Neuronal stem cell (in vitro differentiated cells): ENCODE results near the gene IL18.

Experiments used
- DNase-seq: peaks from one replicate; pipeline ENCODE4 v3.0.0-alpha.2; 2013; ENCODE audit warnings: low spot score
- H2AFZ ChIP-seq: one replicate; pipeline ENCODE4 v1.6.1; 2013; ENCODE audit warnings: mild to moderate bottlenecking, low read length, inconsistent platforms
- H2AK5ac ChIP-seq: 2 replicates; pipeline ENCODE4 v1.6.1; 2013; ENCODE audit warnings: low read depth, mild to moderate bottlenecking, inconsistent platforms, low read length, moderate library complexity, mixed read lengths
- H2BK120ac ChIP-seq: 2 replicates; pipeline ENCODE4 v1.6.1; 2013; ENCODE audit warnings: low read depth, mild to moderate bottlenecking, inconsistent platforms, low read length, moderate library complexity, mixed read lengths
- H2BK12ac ChIP-seq: one replicate; pipeline ENCODE4 v1.6.1; 2013; ENCODE audit warnings: low read length, inconsistent platforms
- H2BK15ac ChIP-seq: 2 replicates; pipeline ENCODE4 v1.6.1; 2013; ENCODE audit warnings: mild to moderate bottlenecking, low read length, inconsistent platforms, mixed read lengths
- H2BK5ac ChIP-seq: one replicate; pipeline ENCODE4 v1.6.1; 2013; ENCODE audit warnings: inconsistent platforms, mild to moderate bottlenecking, low read length, moderate library complexity
- H3K14ac ChIP-seq: one replicate; pipeline ENCODE4 v1.6.1; 2013; ENCODE audit warnings: low read length, inconsistent platforms
- H3K18ac ChIP-seq: 2 replicates; pipeline ENCODE4 v1.6.1; 2013; ENCODE audit warnings: low read length, inconsistent platforms
- H3K23ac ChIP-seq: 2 replicates; pipeline ENCODE4 v1.6.1; 2013; ENCODE audit warnings: low read depth, mild to moderate bottlenecking, mixed read lengths, low read length, inconsistent platforms; ENCODE audit not compliant: poor library complexity
- H3K27ac ChIP-seq: replicated peaks from 3 replicates; pipeline ENCODE4 v1.5.1; 2013; ENCODE audit warnings: low read length, inconsistent platforms
- H3K27me3 ChIP-seq, 3 experiments: 2 replicates each; pipeline ENCODE4 v1.6.1; 2013; ENCODE audit warnings: low read length in 3 of 3, mild to moderate bottlenecking in 2 of 3, inconsistent platforms in 1 of 3, low read depth in 1 of 3, mixed read lengths in 1 of 3, moderate library complexity in 1 of 3; ENCODE audit not compliant: control insufficient read depth in 3 of 3, insufficient read depth in 3 of 3
- H3K36me3 ChIP-seq, 2 donors: replicated peaks in 1 of 2; 2 replicates each; pipeline ENCODE4 v1.6.1; 2013; ENCODE audit warnings: low read length in 2 of 2; ENCODE audit not compliant: control insufficient read depth in 2 of 2, insufficient read depth in 2 of 2
- H3K4ac ChIP-seq: 2 replicates; pipeline ENCODE4 v1.6.1; 2013; ENCODE audit warnings: inconsistent platforms, mild to moderate bottlenecking, low read length, moderate library complexity
- H3K4me1 ChIP-seq, 2 donors: 1 replicate in 1 of 2; 2 replicates in 1 of 2; pipeline ENCODE4 v1.6.1; 2013; ENCODE audit warnings: low read length in 2 of 2, low read depth in 1 of 2; ENCODE audit not compliant: control insufficient read depth in 2 of 2, insufficient read depth in 1 of 2
- H3K4me2 ChIP-seq: one replicate; pipeline ENCODE4 v1.6.1; 2013; ENCODE audit warnings: mild to moderate bottlenecking, low read length, inconsistent platforms; ENCODE audit not compliant: insufficient read depth, poor library complexity, severe bottlenecking
- H3K4me3 ChIP-seq, 2 donors: 2 replicates each; pipeline ENCODE4 v1.5.1; 2013; ENCODE audit warnings: low read length in 2 of 2, mild to moderate bottlenecking in 2 of 2, inconsistent platforms in 1 of 2, moderate library complexity in 1 of 2
- H3K79me1 ChIP-seq: one replicate; pipeline ENCODE4 v1.6.1; 2013; ENCODE audit warnings: low read depth, mild to moderate bottlenecking, inconsistent platforms, low read length, moderate library complexity
- H3K9ac ChIP-seq: one replicate; pipeline ENCODE4 v1.6.1; 2013; ENCODE audit warnings: mild to moderate bottlenecking, low read depth, low read length, inconsistent platforms; ENCODE audit not compliant: poor library complexity
- H3K9me3 ChIP-seq, 2 donors: replicated peaks in 1 of 2; 2 replicates each; pipeline versions ENCODE3 to v1.6.1; 2013; ENCODE audit warnings: low read length in 2 of 2, mild to moderate bottlenecking in 2 of 2, inconsistent platforms in 1 of 2, low read depth in 1 of 2, mixed read lengths in 1 of 2, moderate library complexity in 1 of 2; ENCODE audit not compliant: control insufficient read depth in 2 of 2, insufficient read depth in 1 of 2
- H4K8ac ChIP-seq: one replicate; pipeline ENCODE4 v1.6.1; 2013; ENCODE audit warnings: low read depth, mild to moderate bottlenecking, inconsistent platforms, low read length, moderate library complexity
- H4K91ac ChIP-seq: one replicate; pipeline ENCODE4 v1.6.1; 2013; ENCODE audit warnings: low read length, low read depth, mild to moderate bottlenecking, inconsistent platforms; ENCODE audit not compliant: poor library complexity
- WGBS, 2 donors: extraction: QIAGEN DNeasy Blood & Tissue Kit; methylation state at CpG; one replicate each; pipeline ENCODE4 v1.1.7; 2013; ENCODE audit warnings: missing lambda C conversion rate in 2 of 2, mixed read lengths in 1 of 2; ENCODE audit not compliant: insufficient read length in 2 of 2, insufficient replicate concordance in 1 of 2; ENCODE audit errors: extremely low coverage in 2 of 2; 5-methylcytosine and 5-hydroxymethylcytosine counted together

The IL18 gene

GRCh38 chr11:112127056-112127455, 36.8 kb downstream of the IL18 start:
- no peak overlapping the region for H2BK5ac ChIP-seq
- no CpG with 5 or more reads among the region's 2 CpGs for WGBS, 2 donors
- H3K23ac ChIP-seq: no peak overlapping the region

DNA sequence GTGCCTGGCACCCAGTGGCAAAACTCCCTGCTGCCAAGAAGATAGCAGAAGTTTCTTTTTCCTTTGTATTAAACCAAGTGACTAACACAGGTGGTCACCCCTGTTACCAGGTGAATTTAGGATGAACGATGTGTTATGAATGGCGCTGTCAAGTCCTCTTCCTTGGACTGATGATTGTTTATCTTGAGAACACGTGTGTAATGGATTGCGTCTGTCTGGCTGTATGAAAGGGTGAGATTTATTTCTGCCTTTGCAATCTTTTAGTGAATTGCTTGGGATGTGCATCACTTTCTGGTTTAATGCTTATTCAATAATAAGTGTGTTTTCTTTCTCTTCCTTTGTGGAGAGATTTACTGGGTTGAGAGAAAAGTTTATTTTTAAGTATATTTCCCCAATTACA, 40.8 kb downstream of the IL18 start:
- Histone ChIP-seq H3K27me3 (no peaks in the 10 kb centered on the region), H3K9ac (no peak overlapping the region), H2BK120ac (no peak overlapping the region), H2AK5ac (no peak overlapping the region), H4K91ac (no peak overlapping the region), H2BK12ac (no peak overlapping the region), H4K8ac (no peak overlapping the region), H3K27ac (no peak overlapping the region), H2AFZ (no peak overlapping the region), H2BK15ac (no peak overlapping the region), H3K18ac (no peak overlapping the region), H3K4me3 (no peak overlapping the region), H3K79me1 (no peaks in the 10 kb centered on the region), H3K4ac (no peak overlapping the region), H3K23ac (no peak overlapping the region), H3K14ac (no peak overlapping the region), H3K36me3 (no peaks in the 10 kb centered on the region), H3K4me2 (no peak overlapping the region), H3K4me1 (no peaks in the 10 kb centered on the region), H2BK5ac (no peak overlapping the region), H3K9me3 (no peaks in the 10 kb centered on the region)
- no CpG with 5 or more reads among the region's 4 CpGs for WGBS, 2 donors
- DNase-seq: no peak

More at GRCh38 chr11:112127056-112127455, 36.8 kb downstream of the IL18 start:
- no peak overlapping the region for H3K14ac ChIP-seq
- H2BK15ac ChIP-seq: no peak overlapping the region
- H3K9me3 ChIP-seq: no peaks in the 10 kb centered on the region
- no peak overlapping the region for H4K8ac ChIP-seq
- no peaks in the 10 kb centered on the region for H3K36me3 ChIP-seq
- DNase-seq: no peak
- no peak overlapping the region for H2AK5ac ChIP-seq
- H3K79me1 ChIP-seq: no peaks in the 10 kb centered on the region
- H3K27me3 ChIP-seq: no peaks in the 10 kb centered on the region
- no peak overlapping the region for H3K4ac ChIP-seq
- no peak overlapping the region for H2AFZ ChIP-seq
- H4K91ac ChIP-seq: no peak overlapping the region
- no peak overlapping the region for H3K4me2 ChIP-seq
- H3K18ac ChIP-seq: no peak overlapping the region
- H3K27ac ChIP-seq: no peak overlapping the region
- no peak overlapping the region for H2BK120ac ChIP-seq
- no peak overlapping the region for H3K4me3 ChIP-seq
- no peak overlapping the region for H3K9ac ChIP-seq
- H2BK12ac ChIP-seq: no peak overlapping the region
- no peaks in the 10 kb centered on the region for H3K4me1 ChIP-seq

- DNase-seq: no peak
- Histone ChIP-seq H3K4ac (no peak overlapping the region), H2BK12ac (no peak overlapping the region)
These were observed 41.8 kb downstream of the IL18 start for GRCh38 chr11:112121981-112122615.

GRCh38 chr11:112118176-112118575, 45.7 kb downstream of the IL18 start:
- no peak overlapping the region for H4K8ac ChIP-seq
- no peak overlapping the region for H4K91ac ChIP-seq
- H3K9ac ChIP-seq: no peak overlapping the region
- no peak overlapping the region for H3K18ac ChIP-seq
- no peak overlapping the region for H2BK120ac ChIP-seq
- no peak overlapping the region for H3K4me3 ChIP-seq
- no peak for DNase-seq
- H3K4me1 ChIP-seq: no peaks in the 10 kb centered on the region
- H3K4ac ChIP-seq: no peak overlapping the region
- H2AFZ ChIP-seq: no peak overlapping the region
- H2BK15ac ChIP-seq: no peak overlapping the region
- H3K9me3 ChIP-seq: no peaks in the 10 kb centered on the region
- no peaks in the 10 kb centered on the region for H3K27me3 ChIP-seq
- H3K14ac ChIP-seq: no peak overlapping the region
- WGBS, 2 donors: no CpG with 5 or more reads among the region's 2 CpGs
- H2AK5ac ChIP-seq: no peak overlapping the region
- H2BK5ac ChIP-seq: no peak overlapping the region
- H3K36me3 ChIP-seq: no peaks in the 10 kb centered on the region
- H3K79me1 ChIP-seq: no peaks in the 10 kb centered on the region
- no peak overlapping the region for H3K4me2 ChIP-seq
- H3K23ac ChIP-seq: no peak overlapping the region
- H3K27ac ChIP-seq: no peak overlapping the region
- H2BK12ac ChIP-seq: no peak overlapping the region

More at GRCh38 chr11:112121981-112122615, 41.8 kb downstream of the IL18 start:
- H3K36me3 ChIP-seq: no peaks in the 10 kb centered on the region
- no CpG with 5 or more reads among the region's 5 CpGs for WGBS, 2 donors
- no peaks in the 10 kb centered on the region for H3K79me1 ChIP-seq
- H3K4me2 ChIP-seq: no peak overlapping the region
- no peaks in the 10 kb centered on the region for H3K4me1 ChIP-seq
- H3K4me3 ChIP-seq: no peak overlapping the region
- no peak overlapping the region for H2AK5ac ChIP-seq
- H3K27ac ChIP-seq: no peak overlapping the region
- no peak overlapping the region for H2AFZ ChIP-seq
- no peak overlapping the region for H2BK5ac ChIP-seq
- H3K23ac ChIP-seq: no peak overlapping the region
- H2BK15ac ChIP-seq: no peak overlapping the region
- no peak overlapping the region for H2BK120ac ChIP-seq
- H4K91ac ChIP-seq: no peak overlapping the region
- H3K18ac ChIP-seq: no peak overlapping the region
- H3K9me3 ChIP-seq: no peaks in the 10 kb centered on the region
- no peak overlapping the region for H3K14ac ChIP-seq
- no peak overlapping the region for H4K8ac ChIP-seq
- no peak overlapping the region for H3K9ac ChIP-seq
- no peaks in the 10 kb centered on the region for H3K27me3 ChIP-seq
